Naive thymus-derived CD4-positive, alpha-beta T cell (primary cell): Measurements from ENCODE around the gene VDR. TPM values are rescaled to one million over a fixed set of nuclear protein-coding genes. Genes with fewer than 3 reads are reported as not detected.
"Not testable (repeated sequence)": the region's sequence is repeated elsewhere in the genome, so short reads cannot be mapped to it uniquely, and the experiment has no call there.

Source experiments
- ATAC-seq: fragments of 150-1000 bp; cut with Tn5 transposase; 2 replicates; pipeline ENCODE4 v1.10.0; 2021; ENCODE audit warnings: mild to moderate bottlenecking, moderate library complexity
- CTCF ChIA-PET: fragments of 350-600 bp; sonication (Branson Sonifier 250); formaldehyde crosslinking; loops from one replicate; lab custom pipeline; 2021; ENCODE audit warnings: antibody characterized with exemption; lab: Charles Lee
- POLR2A ChIA-PET: fragments of 350-600 bp; sonication (Branson Sonifier 250); formaldehyde crosslinking; loops from one replicate; lab custom pipeline; 2021; ENCODE audit warnings: antibody characterized with exemption, inconsistent platforms; lab: Charles Lee
- DNase-seq, 9 donors: peaks; one replicate each; pipeline versions ENCODE4 v3.0.0 to v3.0.0-alpha.2; 2020 to 2022; ENCODE audit warnings: mixed read lengths in 1 of 9
- H3K27ac ChIP-seq: one replicate; pipeline ENCODE4 v1.7.0; 2013; ENCODE audit warnings: mild to moderate bottlenecking, low read depth, low read length, moderate library complexity
- H3K27me3 ChIP-seq, 2 donors: one replicate each; pipeline ENCODE4 v1.7.0; 2013; ENCODE audit warnings: low read length in 2 of 2, mild to moderate bottlenecking in 2 of 2, moderate library complexity in 2 of 2; ENCODE audit not compliant: control insufficient read depth in 2 of 2, insufficient read depth in 2 of 2
- H3K36me3 ChIP-seq, 3 experiments: 1 replicate in 2 of 3; 2 replicates in 1 of 3; pipeline ENCODE4 v1.7.0; 2013; ENCODE audit warnings: low read length in 3 of 3, mild to moderate bottlenecking in 3 of 3, moderate library complexity in 1 of 3; ENCODE audit not compliant: insufficient read depth in 3 of 3, control insufficient read depth in 2 of 3
- H3K4me1 ChIP-seq, 2 donors: one replicate each; pipeline ENCODE4 v1.7.0; 2013; ENCODE audit warnings: low read length in 2 of 2, mild to moderate bottlenecking in 2 of 2, moderate library complexity in 1 of 2; ENCODE audit not compliant: control insufficient read depth in 2 of 2, insufficient read depth in 2 of 2
- H3K4me3 ChIP-seq: 2 replicates; pipeline ENCODE4 v1.7.0; 2013; ENCODE audit warnings: mild to moderate bottlenecking, low read length
- H3K9me3 ChIP-seq, 3 experiments: 1 replicate in 2 of 3; 2 replicates in 1 of 3; pipeline ENCODE4 v1.7.0; 2013; ENCODE audit warnings: low read length in 3 of 3; ENCODE audit not compliant: control insufficient read depth in 2 of 3
- H3K27ac Mint-ChIP-seq, 9 donors: one replicate each; pipeline ENCODE4 v1.8.0; 2020 to 2022; ENCODE audit warnings: mixed read lengths in 9 of 9, mild to moderate bottlenecking in 8 of 9, moderate library complexity in 5 of 9, inconsistent platforms in 2 of 9
- H3K27me3 Mint-ChIP-seq, 5 donors: one replicate each; pipeline ENCODE4 v1.8.0; 2021 to 2022; ENCODE audit warnings: mixed read lengths in 5 of 5, mild to moderate bottlenecking in 1 of 5
- H3K36me3 Mint-ChIP-seq, 5 donors: one replicate each; pipeline ENCODE4 v1.8.0; 2020 to 2022; ENCODE audit warnings: mixed read lengths in 5 of 5, mild to moderate bottlenecking in 3 of 5, inconsistent platforms in 1 of 5
- H3K4me1 Mint-ChIP-seq, 7 donors: one replicate each; pipeline ENCODE4 v1.8.0; 2020 to 2022; ENCODE audit warnings: mixed read lengths in 7 of 7, mild to moderate bottlenecking in 3 of 7, inconsistent platforms in 1 of 7
- H3K4me3 Mint-ChIP-seq, 10 donors: one replicate each; pipeline ENCODE4 v1.8.0; 2020 to 2022; ENCODE audit warnings: mild to moderate bottlenecking in 10 of 10, mixed read lengths in 10 of 10, moderate library complexity in 6 of 10, inconsistent platforms in 2 of 10
- H3K9me3 Mint-ChIP-seq, 11 donors: one replicate each; pipeline ENCODE4 v1.8.0; 2020 to 2022; ENCODE audit warnings: mixed read lengths in 11 of 11, mild to moderate bottlenecking in 4 of 11, inconsistent platforms in 1 of 11, moderate library complexity in 1 of 11
- intact Hi-C, 2 donors: fragments of 100-400 bp; cut with micrococcal nuclease; formaldehyde crosslinking; loops; one replicate each; pipeline ENCODE4 v1.15.1; 2023
- polyA plus RNA-seq, 2 donors: library from polyadenylated mRNA; unstranded; fragments of 300-500 nt; fragmentation: Illumina TruSeq; gene quantifications; one replicate each; pipeline ENCODE4 v1.2.3, GENCODE V29; 2021
- total RNA-seq, 6 experiments: library from RNA in 5 of 6; stranded (reverse) in 5 of 6; gene quantifications; 1 replicate in 5 of 6; 2 replicates in 1 of 6; pipeline ENCODE4 v1.2.3 and lab custom pipeline; 2021 to 2026

VDR gene
- total and polyA plus RNA-seq, 7 experiments from 2014 or later = 0.11 to 82.6 (median 2.5) TPM

- Histone ChIP-seq H3K36me3 (no peaks in the 10 kb centered on the region), H3K9me3 (no peaks in the 10 kb centered on the region), H3K4me1 (peaks cover 62 to 70% of the 10 kb centered on the region in 2 donors), H3K4me3 (peak overlapping the region; percentile 81), H3K27ac (peak overlapping the region; percentile 88), H3K27me3 (no peaks in the 10 kb centered on the region)
- ATAC-seq = no peak
- ChIA-PET CTCF (interaction anchor here (0.5 to 22.9 kb wide), 14 partner anchors 8 to 101 kb away, joined by 3 to 539 read pairs (median 4); no protein-coding TSS in a partner anchor), POLR2A (interaction anchor here (0.5 to 7.3 kb wide), 12 partner anchors 9 to 112 kb away, joined by 3 to 239 read pairs (median 4); partner anchors contain the start of gene RPAP3)
- Mint-ChIP-seq H3K4me3 (peak overlapping the region; percentile 86 to 99 (median 94)), H3K27ac (peak overlapping the region; percentile 90 to 99 (median 97)), H3K27me3 (no peaks in the 10 kb centered on the region), H3K9me3 (no peaks in the 10 kb centered on the region), H3K36me3 (peaks cover 0 to 31% (median 0%) of the 10 kb centered on the region in 5 donors), H3K4me1 (peaks cover 69 to 87% (median 81%) of the 10 kb centered on the region in 7 donors)
- DNase-seq = peak in 1 of 9 donors; percentile 25
- intact Hi-C loops = loop anchor here (1.0 to 10.0 kb wide), 8 partner anchors 15 to 1823 kb away; partner anchors contain the start of genes KANSL2 (in 1 of the 2) and SCAF11 (in 1 of the 2)
These were observed 87.4 kb downstream of the VDR start for GRCh38 chr12:47817272-47818006.

GRCh38 chr12:47816403-47817271 is 88.2 kb downstream of the VDR start:
- Histone ChIP-seq H3K27me3 (no peaks in the 10 kb centered on the region), H3K9me3 (no peaks in the 10 kb centered on the region), H3K4me3 (peak overlapping the region; percentile 81), H3K4me1 (peaks cover 70% of the 10 kb centered on the region in 2 donors), H3K36me3 (no peaks in the 10 kb centered on the region), H3K27ac (peak overlapping the region; percentile 88)
- ChIA-PET POLR2A (interaction anchor here (0.8 to 7.3 kb wide), 6 partner anchors 8 to 74 kb away, joined by 3 to 239 read pairs (median 6); no protein-coding TSS in a partner anchor), CTCF (interaction anchor here (0.5 to 22.9 kb wide), 8 partner anchors 8 to 74 kb away, joined by 3 to 539 read pairs (median 4); no protein-coding TSS in a partner anchor)
- DNase-seq (no peak), ATAC-seq (no peak)
- Mint-ChIP-seq H3K27ac (peak overlapping the region; percentile 90 to 99 (median 97)), H3K4me3 (peak overlapping the region; percentile 86 to 99 (median 94)), H3K4me1 (peaks cover 62 to 87% (median 80%) of the 10 kb centered on the region in 7 donors), H3K36me3 (peaks cover 0 to 31% (median 0%) of the 10 kb centered on the region in 5 donors), H3K9me3 (no peaks in the 10 kb centered on the region), H3K27me3 (no peaks in the 10 kb centered on the region)
- intact Hi-C loops = loop anchor here (1.0 to 10.0 kb wide), 8 partner anchors 14 to 1822 kb away; partner anchors contain the start of genes KANSL2 (in 1 of the 2) and SCAF11 (in 1 of the 2)

GRCh38 chr12:47815447-47815846 is 89.3 kb downstream of the VDR start:
- ChIA-PET POLR2A (interaction anchor here (1.1 to 15.6 kb wide), 2 partner anchors 16 to 21 kb away, joined by 3 to 364 read pairs; no protein-coding TSS in a partner anchor), CTCF (interaction anchor here (22.9 kb wide), 1 partner anchor 18 kb away, joined by 539 read pairs; no protein-coding TSS in a partner anchor)
- peaks cover 71 to 76% of the 10 kb centered on the region in 2 donors for H3K4me1 ChIP-seq
- not testable (repeated sequence) for H3K9me3 Mint-ChIP-seq, H3K9me3 ChIP-seq, H3K36me3 ChIP-seq, H3K27me3 ChIP-seq, DNase-seq, H3K27me3 Mint-ChIP-seq, H3K4me3 ChIP-seq, ATAC-seq
- H3K36me3 Mint-ChIP-seq = peaks cover 0 to 39% (median 0%) of the 10 kb centered on the region in 5 donors
- peak overlapping the region; percentile 44 to 99 (median 88) for H3K4me3 Mint-ChIP-seq
- peak overlapping the region; percentile 92 to 99 (median 97) for H3K27ac Mint-ChIP-seq
- peaks cover 66 to 87% (median 80%) of the 10 kb centered on the region in 7 donors for H3K4me1 Mint-ChIP-seq
- intact Hi-C loops = loop anchor here (10.0 kb wide), 5 partner anchors 451 to 1821 kb away; partner anchors contain the start of genes KANSL2 (in 1 of the 2) and SCAF11 (in 1 of the 2)
- peak overlapping the region; percentile 88 for H3K27ac ChIP-seq

GRCh38 chr12:47814539-47815170 is 90.1 kb downstream of the VDR start:
- H3K27ac Mint-ChIP-seq = peak overlapping the region; percentile 92 to 99 (median 97)
- Histone ChIP-seq H3K27ac (peak overlapping the region; percentile 88), H3K9me3 (no peaks in the 10 kb centered on the region), H3K36me3 (peaks cover 0 to 4% (median 0%) of the 10 kb centered on the region in 3 experiments), H3K4me3 (no peak overlapping the region), H3K27me3 (no peaks in the 10 kb centered on the region), H3K4me1 (peaks cover 75 to 81% of the 10 kb centered on the region in 2 donors)
- ChIA-PET CTCF (interaction anchor here (1.0 to 22.9 kb wide), 4 partner anchors 19 to 82 kb away, joined by 3 to 539 read pairs (median 8); no protein-coding TSS in a partner anchor), POLR2A (interaction anchor here (0.8 to 15.6 kb wide), 6 partner anchors 5 to 109 kb away, joined by 3 to 364 read pairs (median 22); partner anchors contain the start of genes HDAC7 and RPAP3)
- peaks cover 0 to 41% (median 0%) of the 10 kb centered on the region in 5 donors for H3K36me3 Mint-ChIP-seq
- H3K4me1 Mint-ChIP-seq = peaks cover 72 to 90% (median 81%) of the 10 kb centered on the region in 7 donors
- no peak for DNase-seq
- ATAC-seq = no peak
- intact Hi-C loops = loop anchor here (5.0 to 10.0 kb wide), 7 partner anchors 450 to 1820 kb away; partner anchors contain the start of genes KANSL2 (in 1 of the 2) and SCAF11 (in 1 of the 2)
- peak overlapping the region; percentile 83 to 96 (median 88) for H3K4me3 Mint-ChIP-seq
- no peaks in the 10 kb centered on the region for H3K27me3 Mint-ChIP-seq
- no peaks in the 10 kb centered on the region for H3K9me3 Mint-ChIP-seq

- no peaks in the 10 kb centered on the region for H3K27me3 ChIP-seq
- Mint-ChIP-seq H3K27me3 (no peaks in the 10 kb centered on the region), H3K9me3 (no peaks in the 10 kb centered on the region), H3K4me3 (peak overlapping the region; percentile 83 to 96 (median 88)), H3K27ac (peak overlapping the region; percentile 92 to 99 (median 97)), H3K36me3 (peaks cover 0 to 42% (median 0%) of the 10 kb centered on the region in 5 donors), H3K4me1 (peaks cover 77 to 100% (median 88%) of the 10 kb centered on the region in 7 donors)
- H3K27ac ChIP-seq = peak overlapping the region; percentile 88
- DNase-seq (no peak), ATAC-seq (peak; percentile 2)
- POLR2A ChIA-PET = interaction anchor here (0.7 to 15.6 kb wide), 10 partner anchors 6 to 110 kb away, joined by 3 to 364 read pairs (median 4); partner anchors contain the start of genes HDAC7 and RPAP3
- H3K36me3 ChIP-seq = peaks cover 0 to 4% (median 0%) of the 10 kb centered on the region in 3 experiments
- peak overlapping the region; percentile 80 for H3K4me3 ChIP-seq
- H3K9me3 ChIP-seq = no peaks in the 10 kb centered on the region
- peaks cover 83 to 88% of the 10 kb centered on the region in 2 donors for H3K4me1 ChIP-seq
- intact Hi-C loops = loop anchor here (1.0 to 10.0 kb wide), 17 partner anchors 8 to 1819 kb away; partner anchors contain the start of genes ASB8 (in 2 of the 2), CCDC184 (in 1 of the 2), KANSL2 (in 1 of the 2) and RPAP3 (in 1 of the 2)
- CTCF ChIA-PET = interaction anchor here (0.6 to 22.9 kb wide), 13 partner anchors 8 to 106 kb away, joined by 3 to 539 read pairs (median 3); partner anchors contain the start of gene RAPGEF3
These were observed 91.1 kb downstream of the VDR start for GRCh38 chr12:47813511-47814196.
